Activated CD4-positive, alpha-beta T cell treated with anti-CD3 and anti-CD28 coated beads, Interleukin-10, Interleukin-2, amounts not matched to agents 100 ng/mL and 50 ng/mL, durations not matched to agents 16 hours and 8 hours (primary cell): ENCODE results near the gene OR5D14.

ENCODE experiments used
- DNase-seq: peaks from one replicate; pipeline ENCODE4 v3.0.0-alpha.2; 2020

The OR5D14 gene

DNA sequence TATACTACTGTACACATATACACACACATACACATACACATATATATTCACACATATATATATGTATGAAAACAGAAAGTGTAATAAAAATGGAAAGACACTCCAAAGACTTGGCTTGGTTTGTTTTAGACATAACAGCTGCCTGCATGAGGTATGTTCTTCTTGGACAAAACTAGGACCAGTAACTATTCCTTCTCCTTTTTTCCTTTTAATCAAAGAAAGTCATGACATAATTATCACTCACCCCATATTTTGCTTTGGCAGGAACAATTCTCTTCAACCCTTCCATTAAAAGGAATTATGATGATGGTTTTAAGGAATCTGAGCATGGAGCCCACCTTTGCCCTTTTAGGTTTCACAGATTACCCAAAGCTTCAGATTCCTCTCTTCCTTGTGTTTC, at the start of gene OR5D14:
TSS of gene OR5D14 (plus strand) at position 301 of the 400 bp plus-strand sequence. CDS start at position 301, 0 bp downstream.
- DNase-seq = no peak

DNA sequence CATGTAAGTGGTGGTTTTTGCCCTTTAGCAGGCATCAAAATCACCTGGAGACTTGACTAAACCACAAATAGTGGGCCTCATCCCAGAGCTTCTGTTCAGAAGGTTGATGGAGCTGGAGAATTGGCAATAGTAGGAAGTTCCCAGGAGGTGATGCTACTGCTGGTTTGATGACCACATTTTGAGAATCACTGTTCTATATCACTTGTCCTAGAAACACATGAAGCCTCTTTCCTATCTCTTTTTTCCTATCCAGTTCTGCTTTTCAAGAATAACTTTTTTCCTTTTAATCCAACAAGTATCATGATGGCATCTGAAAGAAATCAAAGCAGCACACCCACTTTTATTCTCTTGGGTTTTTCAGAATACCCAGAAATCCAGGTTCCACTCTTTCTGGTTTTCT, 22.2 kb upstream of the OR5D14 start, which contains the start of gene OR5D13:
TSS of gene OR5D13 (plus strand) at position 301 of the 400 bp plus-strand sequence. CDS start at position 301, 0 bp downstream.
- DNase-seq = no peak

DNA sequence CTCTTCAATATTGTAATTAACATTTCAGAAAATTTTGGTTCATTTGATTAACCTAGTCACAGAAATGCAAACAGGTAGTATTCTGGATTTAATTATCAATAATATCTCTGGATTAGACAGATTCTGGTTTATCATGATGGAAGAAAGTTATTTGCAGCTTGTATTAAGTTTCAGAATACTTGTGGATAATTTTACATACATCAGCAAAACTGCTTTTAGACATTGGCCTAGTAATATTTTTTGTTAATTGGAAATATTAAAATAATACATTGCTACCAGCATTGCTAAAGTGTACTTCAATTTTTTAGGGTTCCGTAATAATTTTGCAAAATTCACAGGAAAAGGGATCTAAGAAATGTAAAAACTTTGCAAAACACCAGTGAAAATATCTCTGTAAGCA, 3.8 kb upstream of the OR5D14 start:
- DNase-seq = no peak

DNA sequence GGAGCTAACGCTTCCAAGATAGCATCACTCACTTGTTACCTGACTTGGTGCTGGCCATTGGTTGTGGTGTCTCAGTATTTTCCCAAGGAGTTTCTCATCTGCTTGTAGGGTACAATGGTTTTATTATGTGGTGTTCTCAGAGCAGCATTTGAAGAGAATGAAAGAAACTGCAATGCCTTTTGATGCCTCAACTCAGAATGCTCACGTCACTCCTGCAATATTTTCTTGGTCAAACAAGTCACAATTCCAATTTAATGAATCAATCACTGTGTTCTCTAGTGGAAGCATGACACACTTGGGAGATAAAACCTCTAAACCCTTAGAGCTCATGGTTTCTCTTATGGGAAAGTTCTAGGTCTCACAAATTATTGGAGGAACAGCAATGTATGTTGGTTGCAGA, 2.0 kb upstream of the OR5D14 start:
- no peak for DNase-seq

DNA sequence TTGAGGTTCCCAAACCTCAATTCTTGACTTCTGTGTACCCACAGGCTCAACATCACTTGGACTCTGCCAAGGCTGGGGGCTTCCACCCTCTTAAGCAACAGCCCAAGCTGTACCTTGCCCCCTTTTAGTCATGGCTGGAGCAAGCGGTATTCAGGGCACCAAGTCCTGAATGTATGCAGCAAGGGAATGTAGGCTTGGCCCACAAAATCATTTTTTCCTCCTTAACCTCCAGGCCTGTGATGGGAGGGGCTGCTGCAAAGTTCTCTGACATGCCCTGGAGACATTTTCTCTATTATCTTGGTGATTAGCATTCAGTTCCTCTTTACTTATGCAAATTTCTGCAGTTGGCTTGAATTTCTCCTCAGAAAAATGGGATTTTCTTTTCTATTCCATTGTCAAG, 10.9 kb downstream of the OR5D14 start:
- DNase-seq = no peak

DNA sequence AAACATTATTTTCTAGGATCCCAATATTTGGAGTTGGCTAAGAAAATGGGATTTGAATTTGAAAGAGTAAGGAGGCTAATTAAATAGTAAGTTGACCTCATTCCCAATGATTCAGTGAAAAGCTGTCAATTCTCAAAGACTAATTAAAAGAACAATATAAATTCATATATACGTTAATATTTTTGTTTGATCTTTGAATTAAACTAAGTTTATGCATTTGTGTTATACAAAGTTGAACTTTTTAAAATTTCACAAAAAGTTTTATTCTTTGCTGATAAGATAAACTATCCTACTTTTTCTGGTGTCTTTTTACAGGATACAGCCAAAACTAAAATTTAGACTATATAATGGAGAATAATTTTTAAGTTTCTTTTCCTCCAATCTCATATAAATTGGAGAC, 15.7 kb downstream of the OR5D14 start, which contains the start of gene OR5L1:
TSS of gene OR5L1 (plus strand) at position 301 of the 400 bp plus-strand sequence. CDS start 100 bp downstream, outside the sequence.
- DNase-seq = no peak

DNA sequence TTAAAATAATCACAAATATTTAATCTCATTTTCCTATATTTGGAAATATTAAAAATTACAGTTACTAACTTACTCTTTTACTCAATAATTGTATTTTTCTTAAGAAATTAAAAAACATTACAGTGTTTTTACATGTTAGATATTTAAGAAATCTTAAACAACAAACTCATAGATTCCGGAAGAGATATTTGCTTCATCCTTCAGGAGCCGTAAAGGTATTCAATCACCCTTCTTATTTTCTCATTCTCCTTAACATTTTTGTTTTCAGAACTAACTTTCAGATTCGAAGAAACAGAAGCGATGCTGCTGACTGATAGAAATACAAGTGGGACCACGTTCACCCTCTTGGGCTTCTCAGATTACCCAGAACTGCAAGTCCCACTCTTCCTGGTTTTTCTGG, 24.0 kb downstream of the OR5D14 start, which contains the start of gene OR5D18:
TSS of gene OR5D18 (plus strand) at position 301 of the 400 bp plus-strand sequence. CDS start at position 301, 0 bp downstream.
- DNase-seq = no peak

DNA sequence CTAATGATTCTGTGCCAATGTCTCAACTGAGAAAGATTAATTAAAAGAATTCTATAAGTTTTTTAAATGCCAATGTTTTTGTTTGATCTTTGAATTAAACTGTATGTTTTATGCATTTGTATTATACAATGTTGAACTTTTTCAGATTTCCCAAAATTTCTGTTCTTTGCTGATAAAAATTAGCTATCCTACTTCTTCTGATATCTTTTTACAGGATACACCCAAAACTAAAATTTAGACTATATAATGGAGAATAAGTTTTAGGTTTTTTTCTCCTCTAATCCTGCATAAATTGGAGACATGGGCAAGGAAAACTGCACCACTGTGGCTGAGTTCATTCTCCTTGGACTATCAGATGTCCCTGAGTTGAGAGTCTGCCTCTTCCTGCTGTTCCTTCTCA, 31.6 kb downstream of the OR5D14 start, which contains the start of gene OR5L2:
TSS of gene OR5L2 (plus strand) at position 301 of the 400 bp plus-strand sequence. CDS start at position 301, 0 bp downstream.
- no peak for DNase-seq

DNA sequence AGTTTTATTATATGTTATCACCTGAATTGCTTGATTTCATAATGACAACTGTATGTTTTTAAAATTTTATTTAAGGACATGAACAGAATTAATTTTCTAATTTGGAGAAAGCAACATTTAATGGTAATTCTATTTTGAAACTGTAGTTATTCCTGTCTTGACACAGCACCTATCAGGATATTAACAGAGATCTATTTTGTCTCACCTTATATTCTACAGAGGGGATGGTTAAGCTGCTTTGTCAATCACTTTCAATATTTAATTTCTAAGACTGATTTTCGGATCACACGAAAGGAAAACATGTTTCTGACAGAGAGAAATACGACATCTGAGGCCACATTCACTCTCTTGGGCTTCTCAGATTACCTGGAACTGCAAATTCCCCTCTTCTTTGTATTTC, 43.1 kb downstream of the OR5D14 start, which contains the start of gene OR5D16:
TSS of gene OR5D16 (plus strand) at position 301 of the 400 bp plus-strand sequence. CDS start at position 301, 0 bp downstream.
- no peak for DNase-seq
